A549 (cell line): ENCODE data around the gene LGR6. TPM values are rescaled to one million over a fixed set of nuclear protein-coding genes. Genes with fewer than 3 reads are reported as not detected.

Source experiments
- ATAC-seq, 2 experiments: fragments of 200-7000 bp in 1 of 2; fragments of >200 bp in 1 of 2; cut with Nextera tagmentation in 1 of 2; cut with Tn5 transposase in 1 of 2; 3 replicates each; pipeline versions ENCODE4 v1.8.0 to v1.9.1; 2018 to 2020; ENCODE audit warnings: mild to moderate bottlenecking in 1 of 2, moderate library complexity in 1 of 2
- CTCF ChIA-PET: fragments of 300-600 bp; sonication (Branson Sonifier 250); formaldehyde crosslinking; extraction: SDS; loops from one replicate; lab custom pipeline; 2021; ENCODE audit warnings: antibody characterized with exemption, inconsistent platforms; lab: Yijun Ruan, JAX
- POLR2A ChIA-PET: fragments of 350-600 bp; formaldehyde crosslinking; extraction: SDS; loops from one replicate; lab custom pipeline; 2021; ENCODE audit warnings: antibody characterized with exemption, inconsistent platforms; lab: Yijun Ruan, JAX
- DNase-seq, 2 experiments: peaks; one replicate each; pipeline versions ENCODE4 v3.0.0 to v3.0.0-alpha.2; 2011 to 2016; ENCODE audit warnings: low read depth in 1 of 2, low spot score in 1 of 2
- FAIRE-seq: peaks from 2 replicates; lab custom pipeline; 2011; peaks lifted over from hg19 to GRCh38; lab: Jason Lieb, UNC
- H3K27ac ChIP-seq, 2 experiments: fragments of >200 bp; sonication (Bioruptor Twin); formaldehyde crosslinking; 3 replicates each; pipeline ENCODE4 v1.5.1; 2016 to 2017
- H3K4me1 ChIP-seq: fragments of >200 bp; sonication (Bioruptor Twin); formaldehyde crosslinking; 3 replicates; pipeline ENCODE4 v1.6.1; 2016
- H3K4me2 ChIP-seq: fragments of >200 bp; sonication (Bioruptor Twin); formaldehyde crosslinking; 3 replicates; pipeline ENCODE4 v1.6.1; 2016
- H3K4me3 ChIP-seq: fragments of >200 bp; sonication (Bioruptor Twin); formaldehyde crosslinking; 3 replicates; pipeline ENCODE4 v1.5.1; 2016
- H3K9me3 ChIP-seq: fragments of >200 bp; sonication (Bioruptor Twin); formaldehyde crosslinking; 3 replicates; pipeline ENCODE4 v1.6.1; 2016
- CEBPB ChIP-seq, 2 experiments: fragments of >200 bp in 1 of 2; sonication (Bioruptor Twin) in 1 of 2; formaldehyde crosslinking in 1 of 2; IDR thresholded peaks; 2 replicates each; pipeline ENCODE4 v1.6.1; 2012 to 2016
- ESRRA ChIP-seq: fragments of 150-350 bp; IDR thresholded peaks from 2 replicates; pipeline ENCODE4 v1.6.1; 2014; ENCODE audit warnings: mild to moderate bottlenecking, low read length, borderline replicate concordance
- FOSL2 ChIP-seq, 2 experiments: fragments of 450-650 bp in 1 of 2; fragments of >200 bp in 1 of 2; sonication (Bioruptor Twin) in 1 of 2; formaldehyde crosslinking; IDR thresholded peaks; 2 replicates each; pipeline versions ENCODE4 v1.5.0 to v1.6.1; 2016 to 2020; ENCODE audit warnings: mild to moderate bottlenecking in 1 of 2, moderate library complexity in 1 of 2
- FOXS1 ChIP-seq: fragments of 250-450 bp; sonication (Bioruptor Pico); IDR thresholded peaks from 2 replicates; pipeline ENCODE4 v1.5.0; 2020; ENCODE audit warnings: mild to moderate bottlenecking, moderate library complexity
- HEYL ChIP-seq: fragments of 250-450 bp; sonication (Bioruptor Pico); IDR thresholded peaks from 2 replicates; pipeline ENCODE4 v1.8.0; 2021; ENCODE audit warnings: mild to moderate bottlenecking, moderate library complexity
- HOXA7 ChIP-seq: fragments of 250-450 bp; sonication (Bioruptor Pico); IDR thresholded peaks from 2 replicates; pipeline ENCODE4 v1.5.0; 2020; ENCODE audit warnings: mild to moderate bottlenecking, moderate library complexity
- HOXB5 ChIP-seq: fragments of 250-450 bp; sonication (Bioruptor Pico); IDR thresholded peaks from 2 replicates; pipeline ENCODE4 v1.5.0; 2020; ENCODE audit warnings: mild to moderate bottlenecking, moderate library complexity
- JUNB ChIP-seq: fragments of >200 bp; sonication (Bioruptor Twin); formaldehyde crosslinking; IDR thresholded peaks from 2 replicates; pipeline ENCODE4 v1.6.1; 2016
- NPAS2 ChIP-seq: fragments of 250-450 bp; sonication (Bioruptor Pico); IDR thresholded peaks from 2 replicates; pipeline ENCODE4 v1.8.0; 2022; ENCODE audit warnings: mild to moderate bottlenecking, moderate library complexity, borderline replicate concordance
- NR3C1 ChIP-seq: fragments of >200 bp; sonication (Bioruptor Twin); formaldehyde crosslinking; IDR thresholded peaks from 3 replicates; pipeline ENCODE4 v1.6.1; 2017
- POLR2AphosphoS2 ChIP-seq: conservative IDR thresholded peaks from 2 replicates; pipeline ENCODE4 v1.6.1; 2012; ENCODE audit warnings: low read length, improper control_type of control experiment, inconsistent platforms
- RAD21 ChIP-seq, 2 experiments: fragments of >200 bp in 1 of 2; sonication (Bioruptor Twin) in 1 of 2; formaldehyde crosslinking in 1 of 2; IDR thresholded peaks in 1 of 2; conservative IDR thresholded peaks in 1 of 2; 2 replicates in 1 of 2; 3 replicates in 1 of 2; pipeline ENCODE4 v1.6.1; 2012 to 2018; ENCODE audit warnings: inconsistent platforms in 1 of 2
- RCOR1 ChIP-seq: fragments of 150-350 bp; IDR thresholded peaks from 2 replicates; pipeline ENCODE4 v1.6.1; 2014; ENCODE audit warnings: antibody characterized with exemption, low read length, low read depth
- RFX5 ChIP-seq: fragments of 450-650 bp; IDR thresholded peaks from 2 replicates; pipeline ENCODE4 v1.7.1; 2014; ENCODE audit warnings: antibody characterized with exemption, mild to moderate bottlenecking, moderate library complexity
- SMC3 ChIP-seq: fragments of >200 bp; sonication (Bioruptor Twin); formaldehyde crosslinking; IDR thresholded peaks from 3 replicates; pipeline ENCODE4 v1.6.1; 2018; ENCODE audit warnings: inconsistent platforms
- SREBF2 ChIP-seq: fragments of 450-650 bp; IDR thresholded peaks from 2 replicates; pipeline ENCODE4 v1.6.1; 2014; ENCODE audit warnings: mild to moderate bottlenecking, moderate library complexity
- TP53 ChIP-seq: fragments of 250-450 bp; sonication (Bioruptor Pico); IDR thresholded peaks from 2 replicates; pipeline ENCODE4 v1.5.0; 2021; ENCODE audit warnings: mild to moderate bottlenecking, moderate library complexity
- ZC3H11A ChIP-seq: fragments of 450-650 bp; IDR thresholded peaks from 2 replicates; pipeline ENCODE4 v1.6.1; 2014; ENCODE audit warnings: antibody characterized with exemption, mild to moderate bottlenecking
- ZFP36 ChIP-seq: fragments of 450-650 bp; IDR thresholded peaks from 2 replicates; pipeline ENCODE4 v1.6.1; 2014; ENCODE audit warnings: borderline replicate concordance; ENCODE audit not compliant: partially characterized antibody
- whole genome bisulfite sequencing: methylation state at CpG from one replicate; pipeline ENCODE4 v1.1.6; 2017; ENCODE audit errors: missing lambda C conversion rate; 5-methylcytosine and 5-hydroxymethylcytosine counted together
- polyA plus RNA-seq, 4 experiments: library from polyadenylated mRNA; depleted of rRNA in 3 of 4; stranded (reverse); fragments of >200 nt; fragmentation: RNase III in 1 of 4; extraction: RNeasy Plus Mini Kit Qiagen cat#74134 plus additional on column Dnase treatment in 1 of 4; gene quantifications; 2 replicates in 3 of 4; 3 replicates in 1 of 4; pipeline ENCODE4 v1.2.3, GENCODE V29; 2011 to 2017
- TF ChIP-seq, protein P1 (sequence below): IDR thresholded peaks from 2 replicates; pipeline ENCODE4 v1.6.1; 2012
- TF ChIP-seq, protein P2 (sequence below): fragments of 250-450 bp; sonication (Bioruptor Pico); IDR thresholded peaks from 2 replicates; pipeline ENCODE4 v1.5.0; 2021; ENCODE audit warnings: mild to moderate bottlenecking, moderate library complexity, borderline replicate concordance
- TF ChIP-seq, protein P3 (sequence below): fragments of >200 bp; sonication (Bioruptor Twin); formaldehyde crosslinking; IDR thresholded peaks from 3 replicates; pipeline ENCODE4 v1.6.1; 2016
- TF ChIP-seq, protein P4 (sequence below): fragments of 250-450 bp; sonication (Bioruptor Pico); IDR thresholded peaks from 2 replicates; pipeline ENCODE4 v1.5.0; 2020; ENCODE audit warnings: low read depth, mild to moderate bottlenecking, moderate library complexity
- TF ChIP-seq, protein P5 (sequence below): fragments of 450-650 bp; IDR thresholded peaks from 2 replicates; pipeline ENCODE4 v1.6.1; 2014; ENCODE audit warnings: antibody characterized with exemption

The LGR6 gene
- polyA plus RNA-seq, 2 of the 4 experiments (the other 2 are of a cell fraction), result 0.84 to 1.1 TPM

DNA sequence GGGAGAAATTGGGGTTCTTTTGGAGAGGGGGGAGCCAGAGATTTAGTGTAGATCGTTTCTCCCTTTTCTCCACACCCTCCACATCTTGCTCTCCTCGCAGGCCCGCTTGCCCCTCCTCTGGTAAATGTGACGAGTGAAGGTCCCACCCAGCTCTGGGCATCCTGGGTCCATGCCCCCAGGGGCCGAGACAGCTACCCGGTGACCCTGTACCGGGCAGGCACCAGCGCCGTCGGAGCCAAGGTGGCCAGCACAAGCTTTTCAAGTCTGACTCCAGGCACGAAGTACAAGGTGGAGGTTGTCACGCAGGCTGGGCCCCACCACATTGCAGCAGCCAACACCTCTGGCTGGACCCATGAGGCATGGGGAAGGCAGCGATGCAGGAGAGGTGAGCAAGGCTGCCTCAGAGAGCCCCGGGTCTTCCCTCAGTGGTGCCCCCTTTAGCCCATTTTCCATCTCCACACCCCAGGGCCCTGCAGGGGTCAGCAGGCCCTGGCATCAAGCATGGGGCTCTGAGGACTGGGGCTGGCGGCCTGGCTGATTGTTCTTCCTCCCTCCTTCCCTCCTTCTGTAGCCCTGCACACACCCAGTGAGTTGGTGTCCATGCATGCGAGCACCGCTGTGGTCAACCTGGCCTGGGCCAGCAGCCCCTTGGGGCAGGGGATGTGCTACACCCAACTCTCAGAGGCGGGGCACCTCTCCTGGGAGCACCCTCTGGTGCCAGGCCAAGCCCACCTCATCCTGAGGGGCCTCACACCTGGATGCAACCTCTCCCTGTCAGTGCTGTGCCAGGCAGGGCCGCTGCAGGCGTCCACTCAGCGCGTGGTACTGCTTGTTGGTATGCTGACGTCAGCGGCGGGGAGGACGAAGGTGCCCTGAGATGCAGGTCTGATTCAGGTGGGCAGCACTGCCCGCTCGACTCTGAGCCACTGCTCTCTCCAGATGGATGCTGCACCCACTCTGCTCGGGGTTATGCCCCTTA, 16.4 kb upstream of the LGR6 start:
- no peak for TF ChIP-seq JUNB
- TF ChIP-seq, protein P1, sequence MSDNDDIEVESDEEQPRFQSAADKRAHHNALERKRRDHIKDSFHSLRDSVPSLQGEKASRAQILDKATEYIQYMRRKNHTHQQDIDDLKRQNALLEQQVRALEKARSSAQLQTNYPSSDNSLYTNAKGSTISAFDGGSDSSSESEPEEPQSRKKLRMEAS, result no peak
- TF ChIP-seq RFX5, result no peak
- TF ChIP-seq, protein P2, sequence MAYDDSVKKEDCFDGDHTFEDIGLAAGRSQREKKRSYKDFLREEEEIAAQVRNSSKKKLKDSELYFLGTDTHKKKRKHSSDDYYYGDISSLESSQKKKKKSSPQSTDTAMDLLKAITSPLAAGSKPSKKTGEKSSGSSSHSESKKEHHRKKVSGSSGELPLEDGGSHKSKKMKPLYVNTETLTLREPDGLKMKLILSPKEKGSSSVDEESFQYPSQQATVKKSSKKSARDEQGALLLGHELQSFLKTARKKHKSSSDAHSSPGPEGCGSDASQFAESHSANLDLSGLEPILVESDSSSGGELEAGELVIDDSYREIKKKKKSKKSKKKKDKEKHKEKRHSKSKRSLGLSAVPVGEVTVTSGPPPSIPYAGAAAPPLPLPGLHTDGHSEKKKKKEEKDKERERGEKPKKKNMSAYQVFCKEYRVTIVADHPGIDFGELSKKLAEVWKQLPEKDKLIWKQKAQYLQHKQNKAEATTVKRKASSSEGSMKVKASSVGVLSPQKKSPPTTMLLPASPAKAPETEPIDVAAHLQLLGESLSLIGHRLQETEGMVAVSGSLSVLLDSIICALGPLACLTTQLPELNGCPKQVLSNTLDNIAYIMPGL (CRISPR knock-in tag), result no peak
- no peak for TF ChIP-seq SREBF2
- no peak for TF ChIP-seq TP53 (CRISPR knock-in tag)
- no peak for TF ChIP-seq RCOR1
- no peak for TF ChIP-seq POLR2AphosphoS2
- TF ChIP-seq, protein P3, sequence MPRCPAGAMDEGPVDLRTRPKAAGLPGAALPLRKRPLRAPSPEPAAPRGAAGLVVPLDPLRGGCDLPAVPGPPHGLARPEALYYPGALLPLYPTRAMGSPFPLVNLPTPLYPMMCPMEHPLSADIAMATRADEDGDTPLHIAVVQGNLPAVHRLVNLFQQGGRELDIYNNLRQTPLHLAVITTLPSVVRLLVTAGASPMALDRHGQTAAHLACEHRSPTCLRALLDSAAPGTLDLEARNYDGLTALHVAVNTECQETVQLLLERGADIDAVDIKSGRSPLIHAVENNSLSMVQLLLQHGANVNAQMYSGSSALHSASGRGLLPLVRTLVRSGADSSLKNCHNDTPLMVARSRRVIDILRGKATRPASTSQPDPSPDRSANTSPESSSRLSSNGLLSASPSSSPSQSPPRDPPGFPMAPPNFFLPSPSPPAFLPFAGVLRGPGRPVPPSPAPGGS, result no peak
- no peak for TF ChIP-seq HEYL (CRISPR knock-in tag)
- no peak for TF ChIP-seq FOXS1
- no peak for TF ChIP-seq NPAS2 (CRISPR knock-in tag)
- TF ChIP-seq ZC3H11A, result no peak
- CTCF ChIA-PET, result interaction anchor here (1.2 to 4.8 kb wide), 5 partner anchors 7 to 159 kb away, joined by 4 to 32 read pairs (median 4); no protein-coding TSS in a partner anchor
- FAIRE-seq, result no peak
- Histone ChIP-seq H3K9me3 (no peaks in the 10 kb centered on the region), H3K4me2 (no peak overlapping the region), H3K4me3 (no peak overlapping the region), H3K4me1 (no peaks in the 10 kb centered on the region), H3K27ac (no peak overlapping the region)
- DNase-seq, result no peak
- peak; percentile 31 to 53; a peak in 4 of 6 replicates for ATAC-seq
- POLR2A ChIA-PET, result no interaction called here
- WGBS, result 74% methylated on average over 19 of the region's 29 CpGs

DNA sequence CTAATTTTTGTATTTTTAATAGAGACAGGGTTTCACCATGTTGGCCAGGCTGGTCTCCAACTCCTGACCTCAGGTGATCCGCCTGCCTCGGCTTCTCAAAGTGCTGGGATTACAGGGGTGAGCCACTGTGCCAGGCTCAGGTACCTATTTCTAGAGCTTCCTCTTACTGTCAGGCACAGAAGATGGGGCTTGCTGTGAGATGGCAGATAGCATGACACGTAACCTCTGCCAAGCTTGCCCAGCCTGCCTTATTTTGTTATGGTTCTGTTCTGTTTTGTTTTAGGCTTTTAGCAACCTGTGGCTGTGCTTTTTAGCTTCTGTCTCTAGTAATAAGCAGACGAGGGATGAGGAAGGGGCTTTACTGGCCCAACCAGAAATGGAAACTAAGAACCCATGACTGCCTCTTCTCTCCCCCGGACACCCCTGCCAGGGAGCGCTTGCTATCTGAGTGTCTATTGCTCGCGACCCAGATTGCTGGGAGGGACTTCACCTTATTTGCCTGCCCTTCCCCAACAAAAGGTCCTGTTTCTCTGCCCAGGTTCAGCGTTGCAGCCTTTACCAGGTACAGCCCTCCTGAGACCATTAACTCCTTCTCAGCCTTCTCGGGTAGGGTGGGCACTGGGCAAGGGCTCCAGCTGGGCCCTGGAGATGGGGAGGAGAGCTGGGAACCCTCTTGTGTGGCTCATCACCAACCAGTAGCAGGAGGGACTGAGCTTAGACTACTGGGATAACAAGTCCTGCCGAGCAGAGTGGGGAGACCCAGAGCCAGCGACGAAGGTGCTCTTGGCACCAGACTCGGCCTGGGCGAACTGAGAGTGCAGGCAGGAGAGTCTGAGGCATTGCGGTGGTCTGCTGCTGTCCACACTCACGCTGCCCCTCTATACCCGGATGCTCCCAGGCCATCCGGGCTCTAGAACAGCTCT, 13.5 kb upstream of the LGR6 start:
- WGBS, result 68% methylated on average over 18 of the region's 19 CpGs
- ATAC-seq (no peak), DNase-seq (no peak), FAIRE-seq (no peak)
- no peak overlapping the region for H3K4me2 ChIP-seq
- peaks cover 10% of the 10 kb centered on the region for H3K4me1 ChIP-seq
- ChIA-PET CTCF (interaction anchor here (0.6 to 12.3 kb wide), 8 partner anchors 8 to 139 kb away, joined by 3 to 350 read pairs (median 4); partner anchors contain the start of gene LGR6), POLR2A (interaction anchor here (0.5 kb wide), 1 partner anchor 56 kb away, joined by 3 read pairs; no protein-coding TSS in a partner anchor)
- no peaks in the 10 kb centered on the region for H3K9me3 ChIP-seq
- no peak overlapping the region for H3K4me3 ChIP-seq
- no peak overlapping the region for H3K27ac ChIP-seq
- no peak for TF ChIP-seq HOXB5 (CRISPR knock-in tag)
- no peak for TF ChIP-seq NPAS2 (CRISPR knock-in tag)
- TF ChIP-seq, protein P4, sequence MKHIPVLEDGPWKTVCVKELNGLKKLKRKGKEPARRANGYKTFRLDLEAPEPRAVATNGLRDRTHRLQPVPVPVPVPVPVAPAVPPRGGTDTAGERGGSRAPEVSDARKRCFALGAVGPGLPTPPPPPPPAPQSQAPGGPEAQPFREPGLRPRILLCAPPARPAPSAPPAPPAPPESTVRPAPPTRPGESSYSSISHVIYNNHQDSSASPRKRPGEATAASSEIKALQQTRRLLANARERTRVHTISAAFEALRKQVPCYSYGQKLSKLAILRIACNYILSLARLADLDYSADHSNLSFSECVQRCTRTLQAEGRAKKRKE (CRISPR knock-in tag), result no peak
- no peak for TF ChIP-seq CEBPB (IDR thresholded peaks at IDR 0.05)
- TF ChIP-seq SMC3, result no peak
- TF ChIP-seq RAD21 (conservative IDR thresholded peaks at IDR 0.05 in 1 of 2, IDR thresholded peaks at IDR 0.05 in 1 of 2), result no peak
- TF ChIP-seq RCOR1, result no peak
- no peak for TF ChIP-seq HOXA7 (CRISPR knock-in tag)
- no peak for TF ChIP-seq NR3C1
- TF ChIP-seq ESRRA, result no peak
- TF ChIP-seq FOSL2 (IDR thresholded peaks at IDR 0.05), result no peak
- no peak for TF ChIP-seq FOSL2 (CRISPR knock-in tag; IDR thresholded peaks at IDR 0.05)
- TF ChIP-seq, protein P5, sequence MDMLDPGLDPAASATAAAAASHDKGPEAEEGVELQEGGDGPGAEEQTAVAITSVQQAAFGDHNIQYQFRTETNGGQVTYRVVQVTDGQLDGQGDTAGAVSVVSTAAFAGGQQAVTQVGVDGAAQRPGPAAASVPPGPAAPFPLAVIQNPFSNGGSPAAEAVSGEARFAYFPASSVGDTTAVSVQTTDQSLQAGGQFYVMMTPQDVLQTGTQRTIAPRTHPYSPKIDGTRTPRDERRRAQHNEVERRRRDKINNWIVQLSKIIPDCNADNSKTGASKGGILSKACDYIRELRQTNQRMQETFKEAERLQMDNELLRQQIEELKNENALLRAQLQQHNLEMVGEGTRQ, result no peak
- TF ChIP-seq, protein P1, result no peak
- TF ChIP-seq SREBF2, result no peak
- TF ChIP-seq ZFP36, result no peak
